GM21360 (cell line): ENCODE data around the gene PTPRG.
"Not testable (repeated sequence)": the region's sequence is repeated elsewhere in the genome, so short reads cannot be mapped to it uniquely, and the experiment has no call there.

ENCODE experiments used
- ATAC-seq: cut with Tn5 transposase; IDR thresholded peaks from one replicate; pipeline ENCODE4 v1.9.1; 2021; ENCODE audit warnings: mild to moderate bottlenecking, moderate library complexity; ENCODE audit not compliant: unreplicated experiment

Gene PTPRG

GRCh38 chr3:61715886-61716527 is 154.6 kb downstream of the PTPRG start:
- ATAC-seq, result no peak

DNA sequence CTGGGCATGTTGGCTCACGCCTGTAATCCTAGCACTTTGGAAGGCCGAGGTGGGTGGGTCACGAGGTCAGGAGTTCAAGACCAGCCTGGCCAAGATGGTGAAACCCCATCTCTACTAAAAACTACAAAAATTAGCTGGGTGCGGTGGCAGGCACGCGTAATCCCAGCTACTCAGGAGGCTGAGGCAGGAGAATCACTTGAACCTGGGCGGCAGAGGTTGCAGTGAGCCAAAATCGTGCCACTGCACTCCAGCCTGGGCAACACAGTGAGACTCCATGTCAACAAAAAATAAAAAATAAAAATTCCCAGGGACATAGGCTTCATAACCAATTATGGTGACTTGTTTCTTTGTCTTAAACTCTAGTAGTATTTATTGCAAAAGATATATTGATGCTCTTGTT is 155.3 kb downstream of the PTPRG start:
- ATAC-seq, result not testable (repeated sequence)

DNA sequence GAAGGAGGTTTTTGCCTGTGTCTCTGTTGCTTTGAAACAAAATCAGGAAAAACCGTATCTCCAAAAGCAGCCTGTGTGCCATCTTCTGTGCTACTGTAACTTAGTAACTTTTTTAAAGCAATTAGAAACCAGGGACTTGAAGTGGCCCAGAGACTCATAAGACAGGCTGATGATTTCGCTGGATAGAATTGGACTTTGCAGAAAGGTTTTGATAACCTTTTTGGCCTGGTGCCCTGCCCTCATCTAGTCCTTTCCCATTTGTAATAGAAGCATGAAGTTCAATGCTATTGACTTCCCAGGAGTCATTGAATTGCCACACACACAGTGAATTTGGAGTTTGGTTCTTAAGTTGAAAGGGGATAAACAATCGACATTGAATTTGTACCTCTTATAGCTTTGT is 157.2 kb downstream of the PTPRG start:
- ATAC-seq, result no peak

GRCh38 chr3:61719278-61719977 is 158.1 kb downstream of the PTPRG start:
- no peak for ATAC-seq

DNA sequence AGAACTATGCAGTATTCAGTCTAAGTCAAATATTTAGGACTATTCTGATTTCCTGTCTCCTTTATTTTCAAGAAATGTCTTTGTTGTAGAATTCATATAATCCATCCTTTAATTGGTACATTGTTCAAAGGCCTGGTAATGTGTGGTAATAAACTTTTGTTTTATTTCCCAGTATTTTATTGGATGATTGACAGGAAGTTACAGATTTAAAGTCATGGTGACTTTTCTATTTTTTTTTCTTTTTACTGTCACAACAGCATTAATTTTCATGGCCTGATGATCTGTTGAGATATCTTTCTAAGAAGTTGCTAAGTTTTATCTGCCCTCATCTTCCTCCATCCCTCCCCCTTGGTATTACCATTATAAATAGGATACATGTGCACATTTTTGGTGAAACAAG is 161.7 kb downstream of the PTPRG start:
- ATAC-seq, result no peak

DNA sequence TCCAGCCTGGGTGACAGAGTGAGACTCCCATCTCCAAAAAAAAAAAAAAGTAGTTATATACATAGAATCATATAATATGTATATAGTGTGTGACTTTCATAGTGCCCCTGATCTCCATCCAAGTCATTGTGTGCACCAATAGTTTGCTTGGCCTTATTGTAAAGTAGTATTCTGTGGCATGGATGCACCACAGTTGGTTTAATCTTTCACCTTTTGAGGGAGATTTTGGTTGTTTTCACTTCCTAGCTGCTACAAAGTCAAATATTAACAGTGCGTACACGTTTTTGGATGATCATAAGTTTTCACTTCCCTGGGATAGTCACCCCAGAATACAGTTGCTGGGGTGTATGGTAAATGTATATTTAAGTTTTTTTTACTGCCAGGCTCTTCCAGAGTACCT is 162.8 kb downstream of the PTPRG start:
- ATAC-seq, result no peak

DNA sequence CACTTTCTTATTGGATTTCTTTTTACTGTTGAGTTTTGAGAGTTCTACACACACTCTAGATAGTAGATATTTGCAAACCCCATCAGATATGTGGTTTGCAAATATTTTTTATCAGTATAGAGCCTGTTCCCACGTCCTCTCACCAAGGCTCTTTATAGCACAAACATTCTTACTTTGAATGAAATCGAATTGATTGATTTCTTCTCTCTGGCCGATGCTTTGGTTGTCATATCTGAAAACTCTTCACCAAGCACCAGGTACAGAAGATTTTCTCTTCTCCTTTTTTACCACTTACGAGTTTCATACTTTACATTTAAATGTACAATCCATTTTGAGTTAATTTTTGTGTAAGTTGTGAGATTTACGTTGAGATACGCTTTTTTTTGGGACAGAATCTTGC is 163.4 kb downstream of the PTPRG start:
- no peak for ATAC-seq

- ATAC-seq, result no peak
Measured at GRCh38 chr3:61725851-61726333, 164.5 kb downstream of the PTPRG start.

DNA sequence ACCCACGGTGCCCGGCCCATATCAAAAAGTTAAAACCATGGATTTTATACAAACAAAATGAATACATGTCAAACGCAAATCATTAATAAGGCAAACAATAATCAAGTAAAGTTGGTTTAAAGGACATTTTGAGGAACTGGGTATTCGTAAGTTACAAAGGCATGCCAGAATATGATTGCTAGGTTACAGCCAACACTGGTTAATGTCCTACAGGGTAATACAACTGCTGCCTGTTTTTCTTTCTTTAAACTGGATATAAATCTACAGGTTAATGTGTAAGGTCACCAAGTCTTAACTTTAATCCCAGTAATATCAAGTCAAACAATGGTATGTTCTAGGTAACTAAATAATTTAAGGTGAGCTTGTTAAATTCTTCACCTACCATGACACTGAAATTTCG is 166.1 kb downstream of the PTPRG start:
- no peak for ATAC-seq

DNA sequence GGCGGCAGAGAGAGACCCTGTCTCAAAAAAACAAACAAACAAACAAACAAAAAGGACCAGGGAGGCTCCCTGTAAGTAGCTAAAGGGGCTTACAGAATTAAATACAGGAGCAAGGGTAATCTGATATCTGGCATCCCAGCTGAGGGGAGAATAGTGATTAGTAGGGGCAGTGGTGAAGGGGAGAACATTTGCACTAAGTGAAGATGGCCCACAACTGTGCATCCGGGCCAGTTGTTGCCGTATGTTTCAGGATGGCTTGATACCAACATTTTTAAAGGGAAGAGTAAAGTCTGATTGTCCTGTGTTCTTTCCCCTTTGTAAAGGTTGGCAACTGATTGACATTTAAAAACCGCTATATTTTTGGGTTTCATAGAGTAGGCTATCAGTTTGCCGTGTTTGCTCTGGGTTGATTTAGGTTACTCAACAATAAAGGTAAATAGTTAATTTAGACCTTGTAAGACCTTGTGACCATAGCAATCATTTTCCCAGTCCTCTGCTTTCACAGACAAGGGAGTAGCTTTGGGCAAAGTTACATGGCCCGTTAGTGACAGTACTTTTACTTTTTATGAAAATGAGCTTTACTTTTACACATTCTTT is 167.8 kb downstream of the PTPRG start:
- no peak for ATAC-seq

- no peak for ATAC-seq
Measured at GRCh38 chr3:61730056-61730455, 168.7 kb downstream of the PTPRG start.

DNA sequence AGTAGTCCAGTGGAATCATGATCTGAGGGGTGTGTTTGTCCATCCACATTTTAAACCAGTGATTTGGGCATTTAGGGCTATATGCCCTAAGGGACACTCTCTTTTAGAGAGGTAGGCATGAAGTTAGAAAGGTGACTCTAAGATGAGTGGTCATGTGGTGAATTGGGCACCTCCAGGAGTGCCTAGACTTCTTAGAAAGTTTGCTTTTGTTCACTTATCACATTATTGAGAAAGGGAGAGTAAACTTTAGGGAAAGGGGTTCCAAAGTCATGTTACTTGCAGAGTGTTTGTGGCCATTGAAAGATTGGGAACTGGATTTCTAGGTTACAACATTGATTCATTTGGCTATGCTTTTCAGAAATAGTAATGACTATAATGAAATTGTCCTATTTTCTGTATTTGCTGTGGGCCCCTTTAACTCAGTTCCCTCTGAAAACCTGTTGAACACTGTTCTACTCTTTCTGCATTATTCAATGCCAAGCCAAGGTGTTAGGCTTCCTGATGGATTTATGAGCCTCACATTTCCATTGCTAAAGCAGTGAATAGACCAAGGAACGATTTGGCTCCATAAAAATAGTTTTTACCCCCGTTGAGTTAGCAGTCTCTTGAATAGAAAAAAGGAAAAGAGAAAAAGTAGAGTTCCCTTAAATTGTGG is 169.3 kb downstream of the PTPRG start:
- no peak for ATAC-seq

GRCh38 chr3:61733000-61733399 is 171.6 kb downstream of the PTPRG start:
- no peak for ATAC-seq

DNA sequence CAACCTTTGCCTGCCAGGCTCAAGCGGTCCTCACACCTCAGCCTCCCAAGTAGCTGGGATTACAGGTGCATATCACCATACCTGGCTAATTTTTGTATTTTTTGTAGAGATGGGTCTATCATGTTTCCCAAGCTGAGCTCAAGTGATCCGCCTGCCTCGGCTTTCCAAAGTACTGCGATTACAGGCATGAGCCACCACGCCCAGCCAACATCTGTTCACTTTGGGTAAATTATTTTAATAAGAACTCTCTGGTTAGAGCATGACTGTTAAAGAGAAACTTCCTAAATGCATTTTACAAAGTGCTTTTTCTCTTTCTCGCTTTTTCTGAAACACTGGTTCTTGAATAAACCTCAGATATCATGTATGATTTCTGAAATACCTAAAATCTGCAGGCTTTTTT is 172.5 kb downstream of the PTPRG start:
- no peak for ATAC-seq

DNA sequence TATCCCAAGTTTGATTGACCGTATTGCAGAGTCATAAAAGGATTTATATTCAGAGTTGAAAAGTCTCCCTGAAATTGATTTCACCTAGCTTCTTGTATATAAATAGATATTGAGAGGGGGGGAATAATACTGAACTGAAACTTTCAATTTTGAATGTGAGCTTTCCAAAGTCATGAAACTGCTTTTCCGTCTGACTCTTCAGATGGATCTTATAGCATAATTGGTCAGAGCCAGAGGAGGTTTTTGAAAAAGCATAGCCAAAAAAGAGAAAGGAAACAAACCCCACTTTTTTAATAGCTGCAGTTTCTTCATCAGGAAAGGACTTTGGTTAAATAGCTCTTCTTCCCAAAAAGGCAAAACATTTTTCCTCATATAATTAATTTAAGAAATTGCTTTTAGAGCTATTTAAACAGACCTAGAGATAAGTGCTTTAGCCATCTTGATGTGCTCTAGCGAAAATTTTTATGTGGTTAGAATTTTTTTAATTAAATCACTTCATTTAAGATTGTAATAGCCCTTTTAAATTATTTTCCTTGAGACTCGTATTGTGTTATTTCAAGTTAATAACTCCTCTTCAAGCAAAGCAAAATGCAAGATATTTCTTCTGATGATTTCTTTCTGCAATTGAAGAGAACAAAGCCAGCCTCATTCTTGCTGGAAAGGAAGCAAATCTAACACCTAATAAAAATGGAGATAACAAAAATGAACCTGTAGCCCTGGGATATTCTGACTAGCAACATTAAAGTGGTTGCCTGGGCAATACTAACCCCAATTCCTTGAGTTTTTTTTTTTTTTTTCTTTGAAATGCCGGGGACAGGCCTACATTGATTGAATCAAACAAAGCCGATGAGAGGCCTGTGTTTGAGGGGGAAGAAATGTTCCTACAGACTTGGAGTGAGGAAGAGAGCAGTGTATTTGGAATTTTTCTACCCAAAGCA is 173.6 kb downstream of the PTPRG start:
- no peak for ATAC-seq

DNA sequence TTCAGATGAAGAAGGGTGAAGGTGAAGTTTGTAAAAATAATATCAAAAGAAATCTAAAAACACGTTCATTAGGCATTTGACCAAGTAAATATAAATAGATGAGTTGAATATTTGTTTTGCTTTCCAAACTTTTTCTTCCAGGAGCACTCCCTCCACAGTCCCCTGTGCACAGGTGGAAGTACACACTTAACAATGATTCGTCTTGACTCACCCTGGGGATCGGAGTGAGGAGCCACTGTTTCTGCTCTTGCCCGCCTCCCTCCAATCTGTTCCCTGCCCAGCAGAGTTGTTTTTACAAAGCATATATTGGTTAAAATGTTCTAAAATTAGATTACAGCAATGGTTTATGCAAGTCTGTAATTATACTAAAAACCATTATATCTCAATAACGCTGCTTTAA is 175.1 kb downstream of the PTPRG start:
- no peak for ATAC-seq

DNA sequence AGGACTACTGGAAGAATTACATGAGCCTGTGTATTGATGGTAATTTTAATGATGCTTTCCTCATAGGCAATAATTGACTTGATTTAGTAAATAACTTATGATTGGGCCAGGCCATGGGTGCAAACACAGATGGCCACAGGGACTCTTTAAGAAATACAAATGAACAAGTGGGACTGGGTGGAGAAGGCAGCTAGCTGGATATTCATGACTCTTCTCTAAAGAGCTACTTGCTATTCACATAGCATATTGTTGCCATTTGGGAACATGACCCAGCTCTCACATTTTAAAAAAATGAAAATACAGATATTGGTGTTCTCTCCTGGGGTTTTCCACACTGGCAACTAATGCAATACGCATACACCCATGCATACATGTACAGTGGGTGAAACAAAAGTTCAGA is 178.3 kb downstream of the PTPRG start:
- no peak for ATAC-seq

- ATAC-seq, result no peak
Measured at GRCh38 chr3:61740494-61740893, 179.1 kb downstream of the PTPRG start.

GRCh38 chr3:61741551-61741950 is 180.2 kb downstream of the PTPRG start:
- no peak for ATAC-seq

DNA sequence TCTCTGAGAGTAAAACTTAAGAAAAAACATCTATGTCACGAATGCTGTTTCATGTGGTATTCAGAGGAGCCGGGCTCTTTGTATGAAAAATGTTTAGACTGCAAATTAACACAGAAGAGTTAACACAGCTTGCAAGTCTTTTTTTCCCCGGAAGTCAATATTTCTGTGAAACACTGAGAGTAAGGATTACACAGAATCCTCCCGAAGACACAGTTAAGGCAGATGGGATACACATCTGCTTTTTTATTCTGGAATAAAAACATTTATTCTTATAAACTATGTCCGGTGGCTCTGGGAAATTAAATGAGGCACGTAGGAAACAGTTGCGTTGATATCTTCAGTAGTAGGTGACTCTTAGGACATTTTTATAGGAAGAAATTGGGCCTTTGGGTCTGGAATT is 180.6 kb downstream of the PTPRG start:
- no peak for ATAC-seq

DNA sequence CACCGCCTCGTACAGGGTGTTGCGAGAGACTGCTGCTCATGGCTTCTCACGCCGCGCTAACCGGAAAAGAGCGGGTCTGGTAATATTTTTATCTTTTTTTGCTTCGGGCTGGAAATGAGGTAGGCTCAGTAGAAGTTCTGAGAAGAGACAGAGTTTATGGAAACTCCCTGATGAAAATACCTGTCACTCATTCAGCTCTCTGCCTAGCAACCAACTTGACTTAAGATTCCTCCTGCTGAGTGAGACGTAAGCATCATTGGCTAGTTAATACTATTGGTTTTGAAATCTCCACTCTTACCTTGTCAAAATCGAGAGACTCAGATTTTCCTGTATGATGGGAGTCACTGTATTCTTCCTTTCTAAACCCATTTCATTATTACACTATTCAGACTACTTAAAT is 181.7 kb downstream of the PTPRG start:
- ATAC-seq, result no peak
